Endothelial cell (in vitro differentiated cells): ENCODE data around the gene UGGT2. TPM values are rescaled to one million over a fixed set of nuclear protein-coding genes. Genes with fewer than 3 reads are reported as not detected.
"Not testable (repeated sequence)": the region's sequence is repeated elsewhere in the genome, so short reads cannot be mapped to it uniquely, and the experiment has no call there.

Source experiments
- DNase-seq: peaks from one replicate; pipeline ENCODE4 v3.0.0; 2021; ENCODE audit warnings: low spot score
- H3K27ac Mint-ChIP-seq: one replicate; pipeline ENCODE4 v1.8.0; 2021; ENCODE audit warnings: mixed read lengths, inconsistent platforms; ENCODE audit not compliant: unreplicated experiment
- H3K27me3 Mint-ChIP-seq: one replicate; pipeline ENCODE4 v1.8.0; 2021; ENCODE audit warnings: mild to moderate bottlenecking, moderate library complexity, mixed read lengths, inconsistent platforms; ENCODE audit not compliant: unreplicated experiment
- H3K36me3 Mint-ChIP-seq: one replicate; pipeline ENCODE4 v1.8.0; 2021; ENCODE audit warnings: mild to moderate bottlenecking, low read depth, mixed read lengths, inconsistent platforms; ENCODE audit not compliant: unreplicated experiment
- H3K4me1 Mint-ChIP-seq: one replicate; pipeline ENCODE4 v1.8.0; 2021; ENCODE audit warnings: mild to moderate bottlenecking, mixed read lengths, inconsistent platforms; ENCODE audit not compliant: unreplicated experiment
- H3K4me3 Mint-ChIP-seq: one replicate; pipeline ENCODE4 v1.8.0; 2021; ENCODE audit warnings: mild to moderate bottlenecking, mixed read lengths, inconsistent platforms; ENCODE audit not compliant: unreplicated experiment
- H3K9me3 Mint-ChIP-seq: one replicate; pipeline ENCODE4 v1.8.0; 2021; ENCODE audit warnings: mixed read lengths, inconsistent platforms; ENCODE audit not compliant: unreplicated experiment
- CTCF ChIP-seq: fragments of 200-600 bp; sonication (generic); IDR thresholded peaks from one replicate; pipeline ENCODE4 v1.5.0; 2021; ENCODE audit warnings: antibody characterized with exemption; ENCODE audit not compliant: unreplicated experiment
- total RNA-seq: library from RNA; stranded (reverse); fragmentation: NEBNext Ultra II Directional; extraction: Animal tissue kit (Norgen Biotek cat#: 25700); gene quantifications from one replicate; pipeline ENCODE4 v1.2.1, GENCODE V29; 2021; ENCODE audit not compliant: unreplicated experiment

The UGGT2 gene
- total RNA-seq, 1 donor from 2014 or later, result 23.7 TPM

GRCh38 chr13:96072392-96072791 lies 19.2 kb upstream of the UGGT2 start:
- Mint-ChIP-seq H3K4me1 (peaks cover 4% of the 10 kb centered on the region), H3K27me3 (peaks cover 5% of the 10 kb centered on the region), H3K9me3 (no peaks in the 10 kb centered on the region), H3K36me3 (no peaks in the 10 kb centered on the region), H3K27ac (no peak overlapping the region), H3K4me3 (no peak overlapping the region)
- DNase-seq, result no peak
- TF ChIP-seq CTCF, result no peak

GRCh38 chr13:96071504-96071903 lies 18.3 kb upstream of the UGGT2 start:
- DNase-seq, result no peak
- Mint-ChIP-seq H3K36me3 (no peaks in the 10 kb centered on the region), H3K4me1 (peaks cover 4% of the 10 kb centered on the region), H3K4me3 (no peak overlapping the region), H3K27me3 (peaks cover 5% of the 10 kb centered on the region), H3K27ac (no peak overlapping the region), H3K9me3 (no peaks in the 10 kb centered on the region)
- no peak for TF ChIP-seq CTCF

GRCh38 chr13:96068729-96069128 lies 15.5 kb upstream of the UGGT2 start:
- TF ChIP-seq CTCF, result no peak
- H3K27me3 Mint-ChIP-seq, result peaks cover 5% of the 10 kb centered on the region
- no peak overlapping the region for H3K27ac Mint-ChIP-seq
- no peaks in the 10 kb centered on the region for H3K9me3 Mint-ChIP-seq
- DNase-seq, result no peak
- H3K4me1 Mint-ChIP-seq, result peaks cover 4% of the 10 kb centered on the region
- no peak overlapping the region for H3K4me3 Mint-ChIP-seq
- no peaks in the 10 kb centered on the region for H3K36me3 Mint-ChIP-seq

GRCh38 chr13:96065849-96066248 lies 12.6 kb upstream of the UGGT2 start:
- Mint-ChIP-seq H3K4me3 (no peak overlapping the region), H3K9me3 (no peaks in the 10 kb centered on the region), H3K4me1 (no peaks in the 10 kb centered on the region), H3K27ac (no peak overlapping the region), H3K27me3 (no peaks in the 10 kb centered on the region), H3K36me3 (no peaks in the 10 kb centered on the region)
- TF ChIP-seq CTCF, result no peak
- no peak for DNase-seq

GRCh38 chr13:96052656-96053002 lies 572 bp downstream of the UGGT2 start:
- no peak for TF ChIP-seq CTCF
- Mint-ChIP-seq H3K9me3 (no peaks in the 10 kb centered on the region), H3K4me3 (peak overlapping the region; percentile 99), H3K27ac (peak overlapping the region; percentile 97), H3K4me1 (peaks cover 4% of the 10 kb centered on the region), H3K36me3 (peaks cover 6% of the 10 kb centered on the region), H3K27me3 (peaks cover 5% of the 10 kb centered on the region)
- peak; percentile 37 for DNase-seq

GRCh38 chr13:96051946-96052345 lies 1.3 kb downstream of the UGGT2 start:
- not testable (repeated sequence) for H3K27me3 Mint-ChIP-seq, H3K4me1 Mint-ChIP-seq, H3K9me3 Mint-ChIP-seq, H3K36me3 Mint-ChIP-seq, DNase-seq, H3K27ac Mint-ChIP-seq
- H3K4me3 Mint-ChIP-seq, result peak overlapping the region; percentile 99

GRCh38 chr13:96051491-96051890 lies 1.7 kb downstream of the UGGT2 start:
- not testable (repeated sequence) for DNase-seq, H3K27ac Mint-ChIP-seq, H3K36me3 Mint-ChIP-seq, H3K4me3 Mint-ChIP-seq, H3K9me3 Mint-ChIP-seq, H3K27me3 Mint-ChIP-seq, H3K4me1 Mint-ChIP-seq

GRCh38 chr13:96050955-96051354 lies 2.2 kb downstream of the UGGT2 start:
- not testable (repeated sequence) for H3K27ac Mint-ChIP-seq, H3K27me3 Mint-ChIP-seq, H3K9me3 Mint-ChIP-seq, DNase-seq, H3K4me1 Mint-ChIP-seq, H3K4me3 Mint-ChIP-seq
- H3K36me3 Mint-ChIP-seq, result peaks cover 11% of the 10 kb centered on the region
